HEK293T (cell line): ENCODE results near the gene VIPR2.
"Not testable (repeated sequence)": the region's sequence is repeated elsewhere in the genome, so short reads cannot be mapped to it uniquely, and the experiment has no call there.

Experiments
- CTCF ChIA-PET: fragments of 350-600 bp; formaldehyde crosslinking; extraction: SDS; loops from one replicate; lab custom pipeline; 2021; ENCODE audit warnings: antibody characterized with exemption, inconsistent platforms; lab: Yijun Ruan, JAX
- POLR2A ChIA-PET: fragments of 350-600 bp; formaldehyde crosslinking; extraction: SDS; loops from one replicate; lab custom pipeline; 2020; ENCODE audit warnings: antibody characterized with exemption, inconsistent platforms; lab: Yijun Ruan, JAX
- DNase-seq: peaks from one replicate; pipeline ENCODE4 v3.0.0; 2012; ENCODE audit warnings: mixed read lengths; ENCODE audit errors: extremely low spot score
- ARNT ChIP-seq: fragments of 450-650 bp; IDR thresholded peaks from 2 replicates; pipeline ENCODE4 v1.6.1; 2017; ENCODE audit warnings: mild to moderate bottlenecking
- BHLHE40 ChIP-seq: fragments of 450-650 bp; IDR thresholded peaks from 2 replicates; pipeline ENCODE4 v1.6.1; 2016; ENCODE audit warnings: mild to moderate bottlenecking, moderate library complexity, borderline replicate concordance
- CTBP1 ChIP-seq: fragments of 450-650 bp; IDR thresholded peaks from 2 replicates; pipeline ENCODE4 v1.6.1; 2016; ENCODE audit warnings: borderline replicate concordance
- ELF4 ChIP-seq: fragments of 450-650 bp; IDR thresholded peaks from 2 replicates; pipeline ENCODE4 v1.6.1; 2017; ENCODE audit warnings: antibody characterized with exemption
- FOXA1 ChIP-seq: fragments of 450-650 bp; IDR thresholded peaks from 2 replicates; pipeline ENCODE4 v1.6.1; 2016; ENCODE audit warnings: mild to moderate bottlenecking
- FOXK2 ChIP-seq: fragments of 450-650 bp; IDR thresholded peaks from 2 replicates; pipeline ENCODE4 v1.6.1; 2016; ENCODE audit warnings: mild to moderate bottlenecking
- FOXM1 ChIP-seq: fragments of 450-650 bp; IDR thresholded peaks from 2 replicates; pipeline ENCODE4 v1.6.1; 2017; ENCODE audit warnings: mild to moderate bottlenecking, borderline replicate concordance
- L3MBTL2 ChIP-seq: fragments of 450-650 bp; conservative IDR thresholded peaks from 2 replicates; pipeline ENCODE4 v1.6.1; 2016; ENCODE audit warnings: mild to moderate bottlenecking
- LEF1 ChIP-seq: fragments of 450-650 bp; IDR thresholded peaks from 2 replicates; pipeline ENCODE4 v1.6.1; 2017; ENCODE audit warnings: mild to moderate bottlenecking, borderline replicate concordance
- NFRKB ChIP-seq: fragments of 450-650 bp; IDR thresholded peaks from 2 replicates; pipeline ENCODE4 v1.6.1; 2016; ENCODE audit warnings: mild to moderate bottlenecking, moderate library complexity
- PKNOX1 ChIP-seq: fragments of 450-650 bp; IDR thresholded peaks from 2 replicates; pipeline ENCODE4 v1.6.1; 2016
- SP1 ChIP-seq: fragments of 450-650 bp; IDR thresholded peaks from 2 replicates; pipeline ENCODE4 v1.6.1; 2017
- SUZ12 ChIP-seq: fragments of 450-650 bp; IDR thresholded peaks from 2 replicates; pipeline ENCODE4 v1.6.1; 2016; ENCODE audit warnings: mild to moderate bottlenecking

The VIPR2 gene

DNA sequence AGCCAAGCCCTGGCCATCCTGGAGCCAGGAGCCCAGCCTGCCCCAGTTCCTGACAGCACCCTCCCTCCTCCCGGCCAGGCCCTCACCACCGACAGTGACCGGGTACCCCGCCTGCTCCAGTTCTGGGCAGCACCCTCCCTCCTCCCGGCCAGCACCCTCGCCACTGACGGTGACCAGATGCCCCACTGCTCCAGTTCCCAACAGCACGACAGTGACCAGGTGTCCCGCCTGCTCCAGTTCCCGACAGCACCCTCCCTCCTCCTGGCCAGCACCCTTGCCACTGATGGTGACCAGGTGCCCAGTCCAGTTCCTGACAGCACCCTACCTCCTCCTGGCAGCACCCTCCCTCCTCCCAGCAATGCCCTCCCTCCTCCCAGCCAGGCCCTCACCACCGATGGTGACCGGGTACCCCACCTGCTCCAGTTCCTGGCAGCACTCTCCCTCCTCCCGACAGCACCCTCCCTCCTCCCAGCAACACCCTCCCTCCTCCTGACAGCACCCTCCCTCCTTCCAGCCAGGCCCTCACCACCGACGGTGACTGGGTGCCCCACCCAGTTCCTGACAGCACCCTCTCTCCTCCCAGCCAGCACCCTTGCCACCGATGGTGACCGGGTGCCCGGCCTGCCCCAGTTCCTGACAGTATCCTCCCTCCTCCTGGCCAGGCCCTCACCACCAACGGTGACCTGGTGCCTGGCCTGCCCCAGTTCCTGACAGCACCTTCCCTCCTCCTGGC lies 40.3 kb downstream of the VIPR2 start:
- TF ChIP-seq SP1 (no peak), BHLHE40 (no peak), PKNOX1 (no peak)
- DNase-seq, result no peak
- CTCF ChIA-PET, result no interaction called here
- POLR2A ChIA-PET, result no interaction called here

DNA sequence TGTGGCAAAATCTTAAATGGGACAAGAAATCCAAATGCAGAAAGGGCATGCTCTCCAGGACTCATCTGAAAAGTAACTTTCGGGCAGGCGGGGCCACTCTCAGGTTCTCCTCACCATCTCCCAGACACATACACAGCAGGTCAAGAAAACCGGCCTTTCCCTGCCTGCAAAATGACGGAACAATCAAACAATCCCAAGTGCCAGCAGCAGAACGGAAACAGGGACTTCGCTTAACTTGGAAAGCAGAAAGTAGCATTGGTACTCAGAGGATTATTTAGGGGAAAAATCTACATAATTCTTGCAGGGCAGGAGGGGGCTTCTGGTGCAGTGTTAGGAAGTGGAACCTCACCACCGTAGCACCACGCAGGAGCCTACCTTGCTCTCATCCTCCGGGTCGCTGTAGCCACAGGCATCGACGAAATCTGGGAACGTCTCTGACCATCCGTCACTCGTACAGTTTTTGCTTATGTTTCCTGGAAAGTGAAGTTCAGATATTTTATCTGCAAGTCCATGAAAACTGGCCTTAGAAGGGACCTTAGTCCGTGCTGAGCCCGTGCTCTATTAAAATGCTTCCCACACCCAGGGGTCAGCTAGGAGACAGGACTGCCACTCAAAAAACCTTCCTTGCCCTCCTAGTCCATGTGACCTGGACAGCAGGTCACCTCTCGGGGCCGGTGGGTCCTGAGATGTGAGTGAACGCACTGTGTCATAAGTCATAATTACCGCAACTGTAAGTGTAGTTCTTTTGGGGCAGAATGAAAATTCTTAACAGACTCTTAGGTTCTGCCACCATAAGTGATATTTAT lies 41.1 kb downstream of the VIPR2 start:
- ChIA-PET POLR2A (no interaction called here), CTCF (no interaction called here)
- DNase-seq, result no peak
- TF ChIP-seq FOXA1 (no peak), NFRKB (no peak), ELF4 (no peak), SP1 (no peak), PKNOX1 (no peak), CTBP1 (no peak)

DNA sequence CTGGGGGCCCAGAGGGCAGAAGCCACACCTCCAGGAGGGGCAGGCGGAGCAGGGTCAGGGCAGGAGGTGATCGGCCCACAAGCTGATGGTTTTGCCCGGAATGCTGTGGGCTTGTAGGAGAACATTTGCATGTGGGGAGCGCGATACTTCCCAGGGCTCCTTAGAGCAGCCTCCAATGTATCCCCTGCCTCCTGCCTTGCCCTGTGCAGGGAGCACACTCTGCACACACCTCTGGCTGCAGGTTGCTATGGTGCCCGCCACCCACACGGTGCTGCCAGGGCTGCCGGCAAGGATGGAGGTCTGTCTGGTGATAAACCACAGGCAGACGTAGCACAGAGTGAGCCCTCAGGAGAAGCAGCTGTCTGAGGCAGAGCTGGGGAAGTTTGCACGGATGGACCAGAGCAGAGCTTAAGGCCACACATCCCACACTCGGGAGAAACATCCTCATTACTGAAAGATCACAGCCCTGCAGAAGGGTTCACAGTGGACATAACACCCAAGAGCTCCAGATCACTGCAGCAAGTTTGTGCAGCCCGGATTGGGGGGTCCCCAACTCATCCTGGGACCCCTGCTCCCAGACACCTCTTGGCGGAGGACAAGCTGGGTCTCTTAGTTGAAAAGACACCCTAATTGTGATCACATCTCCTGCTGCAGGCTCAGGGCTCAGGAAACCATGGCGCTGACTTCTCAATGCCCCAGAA lies 41.8 kb downstream of the VIPR2 start:
- ChIA-PET CTCF (no interaction called here), POLR2A (no interaction called here)
- TF ChIP-seq SP1 (no peak), SUZ12 (no peak), CTBP1 (no peak)
- DNase-seq, result no peak

GRCh38 chr7:159101661-159102091 lies 43.0 kb downstream of the VIPR2 start:
- CTCF ChIA-PET, POLR2A ChIA-PET, DNase-seq: not testable (repeated sequence)

DNA sequence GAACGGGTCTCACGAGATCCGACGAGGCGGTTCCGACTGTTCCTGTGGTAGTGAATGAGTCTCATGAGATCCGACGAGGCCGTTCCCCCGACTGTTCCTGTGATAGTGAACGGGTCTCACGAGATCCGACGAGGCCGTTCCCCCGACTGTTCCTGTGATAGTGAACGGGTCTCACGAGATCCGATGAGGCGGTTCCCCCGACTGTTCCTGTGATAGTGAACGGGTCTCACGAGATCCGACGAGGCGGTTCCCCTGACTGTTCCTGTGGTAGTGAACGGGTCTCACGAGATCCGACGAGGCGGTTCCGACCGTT lies 43.6 kb downstream of the VIPR2 start:
- DNase-seq, POLR2A ChIA-PET, CTCF ChIA-PET: not testable (repeated sequence)

GRCh38 chr7:159100281-159101082 lies 44.2 kb downstream of the VIPR2 start:
- DNase-seq, CTCF ChIA-PET, POLR2A ChIA-PET: not testable (repeated sequence)

- ChIA-PET POLR2A (no interaction called here), CTCF (no interaction called here)
- DNase-seq, result no peak
- TF ChIP-seq FOXA1 (no peak), ARNT (no peak), ELF4 (no peak), LEF1 (no peak), CTBP1 (no peak), SUZ12 (no peak), FOXM1 (no peak), L3MBTL2 (no peak), SP1 (no peak), FOXK2 (no peak), PKNOX1 (no peak)
Measured at GRCh38 chr7:159099711-159100231, 44.9 kb downstream of the VIPR2 start.
